ENCODE measurements around the gene VMAC. TPM values are rescaled to one million over a fixed set of nuclear protein-coding genes. Genes with fewer than 3 reads are reported as not detected.
"Not testable (repeated sequence)": the region's sequence is repeated elsewhere in the genome, so short reads cannot be mapped to it uniquely, and the experiment has no call there.

VMAC gene, protein sequence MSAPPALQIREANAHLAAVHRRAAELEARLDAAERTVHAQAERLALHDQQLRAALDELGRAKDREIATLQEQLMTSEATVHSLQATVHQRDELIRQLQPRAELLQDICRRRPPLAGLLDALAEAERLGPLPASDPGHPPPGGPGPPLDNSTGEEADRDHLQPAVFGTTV
- total RNA-seq, result 1 to 10 TPM; 4.0 to 4.7 TPM

DNA sequence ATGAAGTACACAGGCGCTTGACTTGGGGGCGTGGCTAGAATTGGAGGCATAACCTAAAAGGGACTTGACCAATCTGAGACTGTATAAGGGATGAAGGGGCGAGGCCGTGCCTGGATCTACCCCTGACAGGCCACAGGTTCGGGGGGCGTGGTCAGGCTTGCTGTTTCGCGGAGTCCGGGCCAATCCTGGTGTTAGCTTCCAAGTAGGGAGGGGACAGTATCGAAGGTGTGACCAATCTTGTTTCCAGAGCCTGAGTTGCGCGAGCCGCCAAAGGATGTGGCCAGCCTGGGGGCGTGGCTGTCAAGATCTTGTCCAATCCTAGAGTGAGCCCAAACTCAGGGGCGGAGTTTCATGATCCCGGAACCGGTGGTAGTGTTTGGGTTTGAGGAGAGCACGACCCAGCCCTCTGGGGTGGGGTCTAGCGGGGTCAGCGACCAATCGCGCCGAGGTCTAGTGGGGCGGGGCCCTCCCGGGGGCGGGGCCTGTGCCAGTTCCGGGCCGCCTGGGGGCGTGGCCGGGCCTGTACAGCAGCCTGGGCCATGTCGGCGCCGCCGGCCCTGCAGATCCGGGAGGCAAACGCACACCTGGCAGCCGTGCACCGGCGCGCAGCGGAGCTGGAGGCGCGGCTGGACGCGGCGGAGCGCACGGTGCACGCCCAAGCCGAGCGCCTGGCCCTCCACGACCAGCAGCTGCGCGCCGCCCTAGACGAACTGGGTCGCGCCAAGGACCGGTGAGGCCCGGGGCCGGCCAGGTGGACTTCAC, at the start of gene VMAC:
TSS of gene VMAC (plus strand) at position 521 of the 762 bp plus-strand sequence. CDS start at position 540, 19 bp downstream.
- H3K27me3 ChIP-seq, result no peaks in the 10 kb centered on the region
- intact Hi-C loops (cut with DNase I), result loop anchor here (10.0 kb wide), 1 partner anchor 60 kb away; no protein-coding TSS in a partner anchor
- H3K27ac ChIP-seq, result peak within 1 kb of the TSS; percentile 81
- peak within 1 kb of the TSS; percentile 93 for H3K4me3 ChIP-seq
- H3K36me3 ChIP-seq, result no peaks in the 10 kb centered on the region
- TF ChIP-seq, protein P1, sequence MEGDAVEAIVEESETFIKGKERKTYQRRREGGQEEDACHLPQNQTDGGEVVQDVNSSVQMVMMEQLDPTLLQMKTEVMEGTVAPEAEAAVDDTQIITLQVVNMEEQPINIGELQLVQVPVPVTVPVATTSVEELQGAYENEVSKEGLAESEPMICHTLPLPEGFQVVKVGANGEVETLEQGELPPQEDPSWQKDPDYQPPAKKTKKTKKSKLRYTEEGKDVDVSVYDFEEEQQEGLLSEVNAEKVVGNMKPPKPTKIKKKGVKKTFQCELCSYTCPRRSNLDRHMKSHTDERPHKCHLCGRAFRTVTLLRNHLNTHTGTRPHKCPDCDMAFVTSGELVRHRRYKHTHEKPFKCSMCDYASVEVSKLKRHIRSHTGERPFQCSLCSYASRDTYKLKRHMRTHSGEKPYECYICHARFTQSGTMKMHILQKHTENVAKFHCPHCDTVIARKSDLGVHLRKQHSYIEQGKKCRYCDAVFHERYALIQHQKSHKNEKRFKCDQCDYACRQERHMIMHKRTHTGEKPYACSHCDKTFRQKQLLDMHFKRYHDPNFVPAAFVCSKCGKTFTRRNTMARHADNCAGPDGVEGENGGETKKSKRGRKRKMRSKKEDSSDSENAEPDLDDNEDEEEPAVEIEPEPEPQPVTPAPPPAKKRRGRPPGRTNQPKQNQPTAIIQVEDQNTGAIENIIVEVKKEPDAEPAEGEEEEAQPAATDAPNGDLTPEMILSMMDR (IDR thresholded peaks at IDR 0.05), result no peak
- peak within 1 kb of the TSS; percentile 92 to 97 for H3K9ac ChIP-seq (ENCODE audit: low read depth in 2 of 2, low read length in 2 of 2)
- peak; percentile 100 for DNase-seq
- H3K9me3 ChIP-seq, result no peaks in the 10 kb centered on the region
- peaks cover 10% of the 10 kb centered on the region for H3K4me1 ChIP-seq

- H3K9ac ChIP-seq (ENCODE audit: low read depth in 2 of 2, low read length in 2 of 2); intact Hi-C loops (cut with DNase I); H3K9me3 ChIP-seq; DNase-seq; H3K27ac ChIP-seq; H3K36me3 ChIP-seq; H3K27me3 ChIP-seq; H3K4me3 ChIP-seq; H3K4me1 ChIP-seq: not testable (repeated sequence)
These were observed 49.5 kb upstream of the VMAC start for GRCh38 chr19:5855151-5855550.

- TF ChIP-seq, protein P1 (IDR thresholded peaks at IDR 0.05), result no peak
- Histone ChIP-seq H3K9ac (ENCODE audit: low read depth in 2 of 2, low read length in 2 of 2) (no peak overlapping the region), H3K4me1 (no peaks in the 10 kb centered on the region), H3K27me3 (no peaks in the 10 kb centered on the region), H3K4me3 (no peak overlapping the region), H3K36me3 (no peaks in the 10 kb centered on the region), H3K9me3 (no peaks in the 10 kb centered on the region), H3K27ac (no peak overlapping the region)
- no peak for DNase-seq
- intact Hi-C loops (cut with DNase I), result no loop called here
These were observed 47.2 kb upstream of the VMAC start for GRCh38 chr19:5857203-5858081.

- Histone ChIP-seq H3K27ac (no peak overlapping the region), H3K4me1 (no peaks in the 10 kb centered on the region), H3K9me3 (no peaks in the 10 kb centered on the region), H3K27me3 (no peaks in the 10 kb centered on the region), H3K4me3 (no peak overlapping the region), H3K36me3 (no peaks in the 10 kb centered on the region), H3K9ac (ENCODE audit: low read depth in 2 of 2, low read length in 2 of 2) (no peak overlapping the region)
- no peak for DNase-seq
- TF ChIP-seq, protein P1 (IDR thresholded peaks at IDR 0.05), result no peak
- intact Hi-C loops (cut with DNase I), result no loop called here
These were observed 41.5 kb upstream of the VMAC start for GRCh38 chr19:5863030-5863665.

- no peaks in the 10 kb centered on the region for H3K36me3 ChIP-seq
- intact Hi-C loops (cut with DNase I), result no loop called here
- no peak for DNase-seq
- no peaks in the 10 kb centered on the region for H3K9me3 ChIP-seq
- no peak overlapping the region for H3K4me3 ChIP-seq
- TF ChIP-seq, protein P1 (IDR thresholded peaks at IDR 0.05), result no peak
- H3K27me3 ChIP-seq, result no peaks in the 10 kb centered on the region
- no peak overlapping the region for H3K27ac ChIP-seq
- no peaks in the 10 kb centered on the region for H3K4me1 ChIP-seq
- no peak overlapping the region for H3K9ac ChIP-seq (ENCODE audit: low read depth in 2 of 2, low read length in 2 of 2)
These were observed 40.5 kb upstream of the VMAC start for GRCh38 chr19:5864013-5864720.
